AG09319 (cell line): ENCODE results near the gene SCYL1.

ENCODE experiments used
- DNase-seq: peaks from one replicate; pipeline ENCODE4 v3.0.0-alpha.2; 2010; ENCODE audit warnings: low read depth; ENCODE audit errors: extremely low read depth
- TF ChIP-seq, protein P1 (sequence below): IDR thresholded peaks from 2 replicates; pipeline ENCODE4 v1.5.1; 2011; ENCODE audit warnings: low read depth, mild to moderate bottlenecking, inconsistent platforms, low read length, moderate library complexity

The SCYL1 gene

DNA sequence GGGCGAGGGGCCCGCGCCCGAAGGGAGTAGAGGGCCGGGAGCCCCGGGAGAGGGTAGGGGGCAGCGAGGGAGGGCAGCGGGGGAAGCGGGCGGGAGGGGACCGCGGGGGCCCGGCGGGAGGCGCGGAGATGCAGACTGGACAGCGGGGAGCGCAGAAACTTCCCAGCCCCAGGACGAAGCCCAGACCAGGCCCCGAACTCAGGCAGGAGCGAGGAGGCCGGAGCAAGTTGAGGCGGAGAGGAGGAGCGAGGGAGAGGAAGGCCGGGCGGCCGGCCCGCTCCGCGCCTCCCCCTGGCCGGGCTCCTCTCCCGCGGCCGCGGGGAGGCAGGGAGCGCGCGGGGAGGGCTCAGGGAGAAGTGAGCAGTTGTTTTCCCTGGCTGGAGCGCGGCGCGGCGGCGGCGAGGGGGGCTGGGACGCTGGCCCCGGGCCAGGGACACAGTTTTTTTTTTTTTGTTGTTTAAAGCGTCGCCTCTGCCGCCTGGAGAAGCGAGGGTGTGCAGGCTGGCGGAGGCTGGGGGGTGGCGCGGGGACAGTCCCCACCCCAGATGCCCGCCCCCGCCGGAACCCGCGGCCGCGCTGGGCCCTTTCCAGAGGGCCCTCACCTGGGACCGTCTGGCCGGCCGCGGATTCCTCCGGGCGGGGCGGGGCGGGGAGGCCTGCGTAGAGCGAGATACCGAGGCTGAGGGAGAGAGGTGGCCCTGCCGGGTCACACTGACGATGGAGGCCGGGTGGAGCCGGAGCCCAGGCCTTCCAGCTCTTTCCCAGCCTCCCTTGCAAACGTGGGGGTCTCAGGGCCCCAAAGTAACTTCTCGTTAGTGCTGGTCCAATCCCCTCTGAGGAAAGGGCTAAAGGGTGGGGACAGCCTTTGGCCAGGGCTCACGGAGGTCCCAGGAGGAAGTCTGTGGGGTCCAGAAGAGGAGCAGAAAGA lies 33.4 kb downstream of the SCYL1 start, which contains the start of gene LTBP3:
Gene LTBP3, minus strand, starts transcription at position 358 of the 928 bp plus-strand sequence. CDS start 400 bp downstream, outside the sequence.
- no peak for DNase-seq
- TF ChIP-seq, protein P1, sequence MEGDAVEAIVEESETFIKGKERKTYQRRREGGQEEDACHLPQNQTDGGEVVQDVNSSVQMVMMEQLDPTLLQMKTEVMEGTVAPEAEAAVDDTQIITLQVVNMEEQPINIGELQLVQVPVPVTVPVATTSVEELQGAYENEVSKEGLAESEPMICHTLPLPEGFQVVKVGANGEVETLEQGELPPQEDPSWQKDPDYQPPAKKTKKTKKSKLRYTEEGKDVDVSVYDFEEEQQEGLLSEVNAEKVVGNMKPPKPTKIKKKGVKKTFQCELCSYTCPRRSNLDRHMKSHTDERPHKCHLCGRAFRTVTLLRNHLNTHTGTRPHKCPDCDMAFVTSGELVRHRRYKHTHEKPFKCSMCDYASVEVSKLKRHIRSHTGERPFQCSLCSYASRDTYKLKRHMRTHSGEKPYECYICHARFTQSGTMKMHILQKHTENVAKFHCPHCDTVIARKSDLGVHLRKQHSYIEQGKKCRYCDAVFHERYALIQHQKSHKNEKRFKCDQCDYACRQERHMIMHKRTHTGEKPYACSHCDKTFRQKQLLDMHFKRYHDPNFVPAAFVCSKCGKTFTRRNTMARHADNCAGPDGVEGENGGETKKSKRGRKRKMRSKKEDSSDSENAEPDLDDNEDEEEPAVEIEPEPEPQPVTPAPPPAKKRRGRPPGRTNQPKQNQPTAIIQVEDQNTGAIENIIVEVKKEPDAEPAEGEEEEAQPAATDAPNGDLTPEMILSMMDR = no peak

DNA sequence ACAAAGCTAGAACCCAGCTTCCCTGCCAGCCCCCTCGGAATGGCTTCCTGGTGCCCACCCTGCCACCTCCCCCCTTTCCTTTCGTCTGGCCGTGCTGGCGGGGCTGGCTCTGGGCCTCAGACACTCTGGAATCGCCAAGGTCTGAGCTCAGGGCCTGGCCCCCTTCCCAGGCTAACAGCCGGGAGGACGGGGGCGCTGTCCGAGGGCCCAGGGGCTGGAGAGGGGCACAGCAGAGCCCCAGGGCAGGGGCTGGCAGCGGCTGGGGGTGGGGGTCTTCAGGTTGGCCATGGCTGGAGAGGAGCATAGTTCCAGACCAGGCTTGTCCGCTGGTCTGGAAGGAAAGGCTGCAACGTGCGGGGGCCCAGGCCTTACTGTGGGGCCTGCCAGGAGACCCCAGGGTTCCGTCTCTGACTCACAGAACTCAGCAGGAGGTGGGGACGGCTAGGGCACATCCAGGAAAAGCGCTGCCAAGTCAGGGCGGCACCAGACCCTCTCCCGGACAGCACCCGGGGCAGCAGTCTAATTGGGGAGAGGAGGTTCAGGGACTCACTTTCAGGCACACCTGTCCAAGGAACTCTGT lies 34.1 kb downstream of the SCYL1 start:
- no peak for DNase-seq
- TF ChIP-seq, protein P1 = no peak; the same call in none of the 2 replicates

DNA sequence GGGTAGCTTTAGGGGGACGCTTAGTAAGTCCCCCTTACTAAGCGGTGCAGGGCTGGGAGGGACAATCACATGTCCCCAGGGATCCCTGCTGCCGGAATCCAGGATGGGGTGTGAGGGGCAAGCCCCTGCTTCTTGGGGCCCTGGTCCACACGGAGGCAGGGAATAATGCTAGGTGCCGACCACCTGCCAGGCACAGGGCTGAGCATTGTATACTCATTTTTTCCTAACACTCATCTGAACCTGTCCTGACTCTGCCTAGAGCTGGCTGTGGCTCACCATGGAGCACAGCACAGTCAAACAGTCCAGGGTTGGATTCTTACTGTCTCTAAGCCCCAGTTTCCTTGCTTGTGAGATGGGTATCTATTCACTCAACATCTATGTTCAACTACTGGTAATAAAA lies 34.7 kb downstream of the SCYL1 start:
- DNase-seq = no peak
- TF ChIP-seq, protein P1 = no peak

DNA sequence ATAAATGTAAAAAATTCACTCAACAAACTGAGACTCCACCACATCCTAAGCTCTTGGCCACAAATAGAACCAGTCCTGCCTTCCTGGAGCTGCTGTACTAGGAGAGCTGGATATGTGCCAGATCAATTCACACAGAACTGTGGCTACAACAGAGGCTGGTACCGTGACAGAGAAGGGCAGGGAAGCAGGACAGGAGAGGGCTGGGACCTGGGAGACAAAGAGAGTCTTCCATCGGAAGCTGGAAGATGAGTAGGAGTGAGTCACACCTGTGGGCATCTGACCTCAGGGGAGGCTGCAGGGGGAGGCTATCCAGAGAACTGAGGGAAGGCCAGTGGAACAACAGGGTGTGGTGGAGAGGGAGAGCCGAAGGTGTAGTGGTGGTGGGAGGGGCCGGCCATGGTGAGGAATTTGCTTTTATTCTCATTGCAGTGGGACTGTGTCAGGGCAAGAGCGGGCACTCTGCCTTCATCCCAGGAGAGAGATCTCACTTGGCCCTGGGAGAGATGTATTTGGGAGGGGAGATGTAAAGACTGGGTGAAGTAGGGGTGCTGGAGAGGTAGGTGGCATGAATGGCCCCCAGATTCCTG lies 35.2 kb downstream of the SCYL1 start:
- DNase-seq = no peak
- TF ChIP-seq, protein P1 = no peak

DNA sequence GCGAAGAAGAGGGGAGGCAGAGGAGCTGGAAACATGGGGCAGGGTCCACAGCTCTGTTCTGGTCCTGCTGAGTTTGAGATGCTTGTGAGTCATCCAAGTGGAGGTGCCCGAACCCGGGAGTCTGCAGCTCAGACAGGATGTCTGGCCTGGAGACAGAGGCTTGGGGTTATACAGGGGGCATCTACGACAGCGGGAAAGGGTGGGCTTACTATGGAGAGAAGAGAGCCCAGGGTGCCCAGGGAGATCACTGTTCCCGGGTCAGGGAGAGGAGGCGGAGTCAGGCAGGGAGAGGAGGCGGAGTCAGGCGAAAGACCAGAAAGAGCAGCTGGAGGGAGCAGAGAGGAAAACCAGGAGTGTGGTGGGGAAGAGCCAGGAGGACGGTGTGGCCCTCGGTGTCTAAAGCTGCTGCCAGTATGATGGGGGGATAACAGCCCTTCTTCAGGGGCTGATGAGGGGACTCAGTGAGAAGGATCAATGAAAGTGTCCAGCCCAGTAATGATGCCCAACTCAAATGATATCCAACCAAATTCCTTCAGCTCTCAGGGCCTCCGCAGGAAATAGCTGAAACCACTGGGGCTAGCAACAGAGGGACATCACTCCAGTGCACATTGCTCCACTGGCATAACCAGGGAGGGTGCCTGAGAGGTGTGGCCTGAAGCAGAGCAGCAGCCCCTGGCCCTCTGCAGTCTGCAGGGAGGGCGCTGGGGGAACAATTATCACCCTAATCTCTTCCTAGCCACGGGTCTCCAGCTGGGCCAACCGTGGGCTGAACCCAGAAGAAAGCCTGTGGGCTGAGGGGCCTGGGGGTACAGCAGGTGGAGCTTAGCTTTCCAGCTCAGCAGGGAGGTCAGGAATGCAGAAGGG lies 35.9 kb downstream of the SCYL1 start:
- DNase-seq = no peak
- TF ChIP-seq, protein P1 = no peak

DNA sequence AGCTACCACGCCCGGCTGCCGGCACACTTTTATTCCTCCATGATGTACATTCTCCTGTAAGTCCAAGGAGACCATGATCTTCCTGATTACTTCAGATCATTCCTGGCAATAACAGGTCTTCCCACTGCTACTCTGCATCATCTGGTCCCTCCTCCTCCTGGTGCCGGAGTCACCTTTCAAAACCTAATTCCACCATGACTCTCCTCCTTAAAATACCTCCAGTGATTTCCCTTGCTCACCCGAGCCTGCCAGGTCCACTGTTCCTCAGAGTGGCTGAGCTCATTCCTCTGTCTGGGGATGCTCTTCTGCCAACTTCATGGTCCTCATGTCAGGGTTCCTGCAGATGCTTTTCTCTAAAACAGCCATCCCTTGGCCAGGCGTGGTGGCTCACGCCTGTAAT lies 37.1 kb downstream of the SCYL1 start:
- TF ChIP-seq, protein P1 = no peak

More for the DNA sequence above, 37.1 kb downstream of the SCYL1 start:
- DNase-seq = no peak
